GM21786 (cell line): ENCODE measurements around the gene MAP4.
"Not testable (repeated sequence)": the region's sequence is repeated elsewhere in the genome, so short reads cannot be mapped to it uniquely, and the experiment has no call there.

Experiments
- ATAC-seq: cut with Tn5 transposase; IDR thresholded peaks from one replicate; pipeline ENCODE4 v1.9.1; 2021; ENCODE audit not compliant: unreplicated experiment

Gene MAP4

GRCh38 chr3:47901280-47901833 is 114.9 kb downstream of the MAP4 start:
- ATAC-seq, result no peak

GRCh38 chr3:47899495-47900108 is 116.6 kb downstream of the MAP4 start:
- ATAC-seq, result no peak

GRCh38 chr3:47897954-47898353 is 118.3 kb downstream of the MAP4 start:
- no peak for ATAC-seq

GRCh38 chr3:47896736-47897135 is 119.5 kb downstream of the MAP4 start:
- ATAC-seq, result no peak

DNA sequence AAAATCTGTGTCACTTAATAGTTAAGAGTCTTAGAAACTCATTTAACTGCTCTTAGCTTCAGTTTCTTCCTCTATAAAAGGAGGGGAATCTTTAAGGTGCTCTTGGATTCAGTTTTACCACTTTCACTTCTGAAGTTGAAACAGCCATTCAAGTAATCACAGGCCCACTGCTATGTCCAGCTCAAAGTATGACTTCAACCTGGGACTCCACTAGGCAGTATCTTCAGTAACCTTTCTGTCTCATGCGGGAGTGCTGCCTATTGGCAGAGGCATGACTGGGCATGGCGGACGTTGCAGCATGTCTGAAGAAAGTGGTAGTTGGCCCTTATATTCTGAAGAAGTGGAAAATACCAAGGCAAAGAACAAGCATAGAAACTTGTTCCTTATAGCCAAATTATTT is 121.0 kb downstream of the MAP4 start:
- no peak for ATAC-seq

DNA sequence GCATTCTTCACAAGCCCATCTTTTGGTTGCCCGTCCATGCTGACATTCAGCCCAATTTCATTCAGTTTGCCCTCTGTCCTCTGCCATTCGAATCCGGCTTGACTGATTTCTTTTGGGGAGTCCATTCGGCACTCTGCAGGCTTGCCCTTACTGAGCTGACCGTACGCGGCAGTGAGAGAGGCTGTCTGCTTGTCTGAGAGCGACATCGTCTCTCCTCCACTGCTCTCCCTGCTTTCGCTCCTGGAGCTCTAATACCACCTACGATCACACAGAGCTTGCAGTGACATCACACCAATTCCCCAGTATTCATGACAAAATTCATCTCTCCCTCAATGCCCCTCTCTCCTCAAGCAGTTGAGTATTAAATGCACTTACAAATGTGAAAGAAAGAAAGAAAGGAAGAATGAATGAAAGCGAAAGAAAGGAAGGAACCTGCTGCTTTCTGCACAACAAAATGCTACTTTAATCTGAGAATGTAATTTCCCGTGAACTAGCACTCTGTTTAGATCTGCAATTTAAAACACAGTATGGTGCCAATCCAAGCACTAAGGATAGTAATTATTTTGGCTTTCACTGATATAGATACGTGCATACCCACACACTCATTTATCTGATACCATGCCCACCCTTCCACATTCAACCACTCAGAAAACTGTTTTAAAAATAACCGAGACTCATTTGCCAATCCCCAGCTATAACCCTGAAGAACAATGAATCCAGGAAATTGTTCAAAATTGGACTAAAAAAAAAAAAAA is 123.8 kb downstream of the MAP4 start:
- no peak for ATAC-seq

DNA sequence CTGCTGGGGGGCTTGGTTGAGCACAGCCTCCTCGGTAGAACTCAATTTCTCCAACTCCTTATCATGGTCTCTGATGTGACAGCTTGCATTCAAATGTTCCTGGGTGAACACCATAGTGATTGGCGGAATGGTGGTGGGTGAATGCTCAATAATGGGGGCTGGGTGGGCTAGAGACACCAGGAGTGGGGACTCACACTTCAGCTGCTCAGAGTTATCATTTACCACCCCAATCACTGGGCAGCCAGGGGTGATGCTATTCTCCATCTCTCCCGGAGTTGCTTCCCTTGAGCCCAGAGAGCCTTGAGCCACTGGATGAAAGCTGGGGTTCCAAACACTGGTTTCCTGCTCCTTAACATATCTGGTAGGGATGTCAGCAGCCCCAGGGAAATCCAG is 124.6 kb downstream of the MAP4 start:
- no peak for ATAC-seq

DNA sequence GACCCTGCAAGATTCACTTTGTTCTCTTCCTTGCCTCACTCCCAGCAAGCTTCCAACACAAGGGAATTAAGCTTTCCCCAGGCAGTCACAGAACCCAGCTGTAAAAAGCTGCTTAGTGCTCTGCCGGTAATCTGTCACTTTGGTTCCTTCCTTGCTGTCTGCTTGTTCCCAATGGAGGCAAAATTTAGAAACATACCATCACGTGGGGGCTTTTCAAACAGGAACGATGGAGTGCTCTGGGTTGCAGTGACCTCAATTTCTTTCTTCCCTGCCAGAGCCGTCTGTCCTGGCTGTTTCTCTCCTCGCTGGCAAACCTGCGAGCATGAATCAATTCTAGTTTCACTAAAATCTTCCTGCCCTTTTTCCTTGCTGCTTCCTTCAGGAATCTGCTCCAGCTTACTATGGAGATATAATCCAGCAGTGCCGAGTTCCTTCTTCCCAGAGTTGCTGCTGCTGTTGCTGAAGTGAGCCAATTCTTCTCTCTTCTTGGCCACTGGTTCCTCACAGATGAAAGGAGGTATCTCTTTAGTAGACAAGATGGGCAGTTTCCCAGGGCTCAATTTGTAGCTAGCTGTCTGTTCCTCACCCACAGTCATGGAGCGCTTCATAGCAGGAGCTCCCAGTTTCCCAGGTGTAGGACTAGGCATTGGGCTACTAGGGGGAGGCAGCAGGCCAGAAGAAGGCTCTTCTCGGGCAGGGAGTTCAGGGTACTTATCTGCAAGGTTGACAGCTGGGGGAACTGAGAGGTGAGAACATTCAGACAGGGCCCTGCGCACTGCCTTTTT is 125.2 kb downstream of the MAP4 start:
- ATAC-seq, result no peak

GRCh38 chr3:47890126-47890827 is 125.9 kb downstream of the MAP4 start:
- ATAC-seq, result no peak

DNA sequence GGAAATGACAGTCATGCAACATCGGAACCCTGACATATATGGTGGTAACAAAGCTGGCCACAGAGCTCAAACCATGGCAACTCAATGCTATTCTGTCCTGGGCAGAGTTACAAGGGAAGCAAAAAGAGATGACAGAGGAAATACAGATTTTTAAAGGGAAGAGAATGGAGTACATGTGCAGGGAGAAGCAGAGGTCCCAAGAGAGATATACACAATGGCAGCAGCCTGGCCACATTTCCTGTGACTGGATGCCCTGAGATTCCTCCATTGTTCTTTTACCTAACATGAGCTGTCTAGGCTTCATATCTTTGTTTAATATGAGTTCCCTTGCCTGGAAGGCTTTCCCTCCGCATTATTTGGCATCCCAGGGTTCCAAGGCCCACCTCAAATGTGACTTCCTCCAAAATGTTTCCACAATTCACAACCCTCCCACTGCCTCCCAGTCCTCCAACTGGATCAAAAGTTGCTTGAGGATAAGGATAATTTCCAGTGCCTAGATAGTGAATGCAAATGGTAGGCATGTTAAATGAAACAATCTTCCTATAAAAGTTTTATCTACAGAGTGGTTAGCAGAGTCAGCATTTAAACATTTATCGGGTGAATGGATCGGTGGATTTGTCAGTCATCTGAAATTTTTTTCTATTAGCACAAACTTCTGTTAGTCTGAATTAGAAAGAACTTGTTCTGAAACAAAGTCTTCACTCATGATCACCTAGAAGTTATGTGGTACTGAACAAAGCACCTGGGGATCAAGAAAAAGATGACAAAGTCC is 127.0 kb downstream of the MAP4 start:
- ATAC-seq, result no peak

DNA sequence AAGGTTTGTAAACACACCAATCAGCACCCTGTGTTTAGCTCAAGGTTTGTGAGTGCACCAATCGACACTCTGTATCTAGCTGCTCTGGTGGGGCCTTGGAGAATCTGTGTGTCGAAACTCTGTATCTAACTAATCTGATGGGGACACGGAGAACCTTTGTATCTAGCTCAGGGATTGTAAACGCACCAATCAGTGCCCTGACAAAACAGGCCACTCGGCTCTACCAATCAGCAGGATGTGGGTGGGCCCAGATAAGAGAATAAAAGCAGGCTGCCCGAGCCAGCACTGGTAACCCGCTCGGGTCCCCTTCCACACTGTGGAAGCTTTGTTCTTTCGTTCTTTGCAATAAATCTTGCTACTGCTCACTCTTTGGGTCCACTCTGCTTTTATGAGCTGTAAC is 128.2 kb downstream of the MAP4 start:
- ATAC-seq, result not testable (repeated sequence)

DNA sequence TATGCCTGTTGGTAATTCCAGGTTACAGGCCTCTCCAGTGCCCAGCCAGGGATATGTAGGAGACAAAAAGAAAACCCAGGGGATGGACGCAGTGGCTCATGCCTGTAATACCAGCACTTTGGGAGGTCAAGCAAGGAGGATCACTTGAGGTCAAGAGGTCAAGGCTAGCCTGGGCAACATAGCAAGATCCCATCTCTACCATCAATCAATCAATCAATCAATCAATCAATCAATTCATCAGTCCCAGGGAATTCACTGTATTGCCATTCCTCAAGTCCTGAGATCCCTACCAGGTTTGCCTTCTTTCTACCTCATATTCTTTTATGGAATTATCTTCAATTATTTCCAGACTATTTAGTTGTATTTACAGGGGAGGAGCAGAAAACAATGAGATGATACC is 131.0 kb downstream of the MAP4 start:
- ATAC-seq, result no peak

DNA sequence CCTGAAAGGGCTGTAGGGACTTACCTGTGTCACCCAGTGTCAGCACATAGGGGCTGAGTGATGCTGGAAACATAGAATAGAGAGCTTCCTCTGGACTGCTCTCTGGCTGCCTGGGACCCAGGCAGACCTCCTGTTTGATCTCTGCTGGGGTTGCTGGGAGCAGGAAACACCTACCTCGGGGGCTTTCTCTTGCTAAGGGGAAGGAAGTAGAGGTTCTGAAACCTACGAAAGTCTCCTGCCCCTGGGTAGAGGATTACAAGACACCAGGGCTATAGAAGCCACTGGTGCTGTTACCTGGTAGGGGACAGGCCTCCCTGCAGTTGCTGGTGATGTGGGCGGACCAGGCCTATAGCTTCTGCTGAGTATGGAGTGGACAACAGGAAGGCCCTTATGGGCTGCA is 131.6 kb downstream of the MAP4 start:
- no peak for ATAC-seq

DNA sequence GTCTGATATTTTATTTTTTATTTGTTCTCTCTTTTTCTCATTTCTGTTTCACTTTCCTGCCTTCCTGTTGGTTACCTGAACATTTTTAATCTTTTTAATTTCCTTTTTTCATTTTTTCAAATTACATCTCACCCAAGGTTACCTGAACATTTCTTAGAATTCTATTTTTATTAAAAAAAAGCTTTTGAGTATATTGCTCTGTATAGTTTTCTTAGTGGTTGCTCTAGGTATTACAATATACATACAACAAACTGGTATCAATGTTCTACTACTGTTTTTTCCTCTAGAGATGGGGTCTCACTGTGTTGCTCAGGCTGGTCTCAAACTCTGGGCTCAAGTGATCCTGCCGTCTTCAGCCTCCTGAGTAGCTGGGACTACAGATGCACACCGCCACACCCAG is 133.9 kb downstream of the MAP4 start:
- ATAC-seq, result no peak

GRCh38 chr3:47877719-47878118 is 138.5 kb downstream of the MAP4 start:
- ATAC-seq, result no peak

DNA sequence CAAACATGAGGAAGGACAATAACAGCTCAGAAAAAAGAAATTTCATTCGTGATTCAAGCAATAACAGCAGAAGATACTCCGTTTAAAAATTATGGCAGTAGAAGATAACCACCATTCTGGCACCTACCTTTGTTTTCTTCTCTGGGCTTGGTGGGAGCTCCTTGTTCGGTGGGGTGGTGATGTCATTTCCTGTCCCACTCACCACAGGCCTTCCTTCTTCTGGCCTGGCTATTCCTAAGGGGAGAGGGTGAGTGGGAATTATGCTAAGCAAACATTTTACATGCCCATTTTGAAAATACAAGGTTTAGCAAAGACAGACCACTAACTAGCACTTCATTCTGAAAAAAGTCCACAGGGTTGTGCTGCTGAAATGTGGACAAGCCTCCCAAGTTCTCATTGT is 138.9 kb downstream of the MAP4 start:
- ATAC-seq, result no peak

DNA sequence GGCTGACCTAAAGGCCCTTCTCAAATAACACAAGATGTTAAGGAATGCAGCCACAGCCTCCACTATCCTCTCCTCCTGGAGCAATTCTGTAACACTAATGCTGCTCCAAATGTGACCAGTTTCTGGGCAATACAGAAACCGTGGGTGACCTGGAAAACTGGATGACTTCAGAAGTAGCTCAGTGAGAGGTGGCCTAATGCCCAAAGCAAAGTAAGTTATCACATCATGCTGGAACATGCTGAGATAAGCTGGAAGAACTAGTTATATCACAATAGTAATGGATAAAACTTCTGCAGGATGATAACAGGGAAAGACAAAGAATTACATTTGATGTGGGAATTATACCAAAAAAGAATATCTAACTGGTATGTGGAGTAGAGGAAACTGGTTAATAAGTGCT is 141.3 kb downstream of the MAP4 start:
- ATAC-seq, result no peak

- ATAC-seq, result no peak
Observed at GRCh38 chr3:47874438-47874837, 141.8 kb downstream of the MAP4 start.

DNA sequence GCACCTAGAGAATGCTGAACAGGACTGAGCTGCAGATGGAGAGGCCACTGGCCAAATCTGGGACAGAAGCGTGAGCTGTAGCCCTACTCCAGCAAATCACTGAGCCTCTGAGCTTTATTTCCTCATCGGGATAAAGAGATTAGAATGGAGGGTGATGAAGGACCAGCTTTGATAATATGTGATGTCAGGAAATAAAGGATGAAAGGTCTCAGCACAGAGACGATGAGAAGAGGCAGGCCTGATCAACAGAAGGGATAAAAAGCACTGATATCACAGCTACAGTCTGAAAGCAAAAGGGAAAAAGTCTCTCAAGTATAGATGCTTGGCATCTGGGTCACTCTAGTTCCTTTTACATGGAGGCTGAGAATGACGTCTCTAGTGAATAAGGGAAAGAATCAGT is 143.3 kb downstream of the MAP4 start:
- no peak for ATAC-seq

GRCh38 chr3:47871389-47871788 is 144.8 kb downstream of the MAP4 start:
- ATAC-seq, result no peak
